ENCODE data around the gene ANKS1B.

ANKS1B gene

DNA sequence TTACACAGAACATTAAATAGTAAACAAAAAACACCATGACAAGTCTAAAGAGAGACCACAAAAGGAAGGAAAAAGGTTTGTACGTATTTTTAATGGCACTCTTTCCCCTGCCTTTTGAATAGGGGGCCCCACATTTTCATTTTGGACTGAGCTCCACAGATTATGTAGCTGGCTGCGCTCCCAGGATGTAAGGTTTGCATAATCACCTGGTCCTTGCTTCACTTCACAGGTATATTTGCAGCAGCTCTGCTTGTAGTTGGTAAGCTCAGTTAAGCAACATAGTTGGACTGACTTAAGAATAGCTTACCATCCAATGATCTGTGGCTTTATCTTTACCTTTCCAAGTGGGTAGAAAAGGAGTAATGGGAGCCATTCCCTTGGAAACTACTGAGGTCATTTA, 885.0 kb downstream of the ANKS1B start:
- no peak for DNase-seq

DNA sequence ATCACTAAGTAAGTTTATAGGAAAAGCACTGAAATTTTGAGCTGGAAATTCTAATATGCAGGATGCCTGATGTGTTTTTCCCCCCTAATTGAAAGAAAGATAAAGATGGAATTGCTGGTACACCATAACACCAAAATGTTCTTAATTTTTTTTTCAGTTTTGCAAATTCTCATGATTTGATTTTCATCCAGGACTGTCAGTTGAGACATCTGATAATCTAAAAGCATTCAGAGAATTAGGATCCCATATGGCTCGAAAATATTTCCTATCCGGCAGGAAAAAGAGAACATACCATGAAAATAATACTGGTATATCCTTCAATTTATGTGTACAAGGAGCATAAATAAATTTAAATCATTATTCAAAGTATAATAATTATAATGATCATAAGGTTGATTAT, 887.6 kb downstream of the ANKS1B start:
- no peak for DNase-seq

DNA sequence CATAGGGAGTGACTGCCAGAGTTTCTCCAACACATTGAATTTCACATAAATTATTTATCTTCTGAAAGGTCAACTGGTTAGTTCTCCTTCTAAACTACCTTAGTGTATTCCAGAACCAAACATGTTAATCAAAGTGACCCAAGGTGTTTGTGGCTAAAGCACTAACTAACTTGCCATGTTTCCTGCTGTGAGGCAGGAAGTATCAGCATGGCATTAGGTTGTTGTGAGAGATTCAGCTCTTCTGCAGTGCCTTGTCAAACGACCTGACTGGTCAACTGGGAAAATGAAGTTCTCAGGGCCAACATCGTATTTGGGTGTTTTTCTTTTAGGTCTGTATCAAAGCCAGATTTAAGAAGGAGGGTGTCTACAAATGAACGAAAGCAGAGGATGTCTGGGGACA, 891.6 kb downstream of the ANKS1B start:
- DNase-seq, result no peak

DNA sequence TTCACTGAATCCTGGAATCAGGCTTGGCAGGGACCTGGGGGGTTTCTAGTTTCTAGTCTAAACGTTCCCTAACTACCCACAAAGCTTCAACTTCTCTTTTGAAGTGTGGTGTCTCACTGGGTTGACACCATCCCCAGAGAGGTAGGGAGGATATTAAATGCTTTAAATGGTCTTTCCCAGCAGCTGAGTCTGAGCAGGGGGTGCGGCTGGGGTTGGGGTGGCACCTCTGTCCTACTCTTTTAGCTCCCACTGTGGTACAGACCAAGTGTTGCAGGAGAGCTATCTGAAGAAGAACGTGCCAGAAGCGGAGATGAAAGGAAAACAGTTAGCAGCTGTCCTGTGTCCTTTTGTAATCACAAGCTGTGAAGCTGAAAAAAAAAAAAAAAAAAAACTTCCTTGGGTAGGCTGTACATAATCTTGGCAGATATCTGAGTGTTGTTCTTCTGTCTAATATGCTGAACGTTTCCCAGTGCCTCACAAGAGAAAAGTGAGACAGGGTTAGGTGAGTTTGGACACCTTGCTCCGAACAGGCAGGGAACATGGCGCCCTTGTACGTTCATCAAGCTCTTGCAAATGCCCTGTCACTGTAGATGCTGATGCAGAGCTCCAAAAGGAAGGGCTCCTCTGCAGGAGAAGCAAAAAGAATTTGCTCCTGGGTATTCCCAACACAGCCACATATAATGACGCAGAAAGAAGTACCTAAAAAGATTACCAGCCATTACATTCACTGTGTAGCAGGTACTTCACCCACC, 892.5 kb downstream of the ANKS1B start:
- no peak for DNase-seq

DNA sequence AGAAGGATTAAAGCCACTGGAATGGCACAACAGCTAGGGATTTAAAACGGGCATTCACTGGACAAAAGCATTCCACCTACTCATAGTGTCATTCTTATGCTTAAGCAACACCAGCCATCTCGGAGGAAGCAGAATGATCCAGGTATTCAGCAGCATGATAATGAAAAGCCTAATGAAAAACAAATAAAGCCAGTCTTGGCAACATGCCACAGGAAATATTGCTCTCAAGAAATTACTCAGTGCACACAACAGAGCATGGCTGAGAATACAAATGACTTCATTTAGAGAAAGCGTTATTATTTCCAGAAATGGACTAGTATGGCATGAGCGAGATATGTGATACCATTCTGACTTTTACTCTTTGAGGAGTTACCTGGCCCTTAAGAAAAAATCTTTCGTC, 897.5 kb downstream of the ANKS1B start:
- DNase-seq, result no peak

DNA sequence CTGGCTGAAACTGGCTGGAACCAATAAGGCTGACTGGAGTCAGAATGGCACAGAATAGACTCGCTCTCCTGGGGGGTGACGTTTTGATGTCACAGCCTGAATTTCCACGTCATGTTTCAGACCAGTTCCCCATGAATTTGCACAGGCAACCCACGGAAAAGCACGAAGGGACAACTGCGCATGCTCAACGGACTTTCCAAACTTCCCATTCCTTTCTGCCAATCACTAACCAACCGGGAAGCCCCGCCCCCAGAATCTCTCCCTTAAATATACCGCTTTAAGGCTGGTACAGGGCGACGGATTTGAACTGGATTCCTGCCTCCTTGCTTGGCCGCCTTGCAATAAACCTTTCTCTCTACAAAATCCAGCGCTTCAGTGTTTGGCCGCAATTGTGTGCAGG, 904.9 kb downstream of the ANKS1B start:
- no peak for DNase-seq

DNA sequence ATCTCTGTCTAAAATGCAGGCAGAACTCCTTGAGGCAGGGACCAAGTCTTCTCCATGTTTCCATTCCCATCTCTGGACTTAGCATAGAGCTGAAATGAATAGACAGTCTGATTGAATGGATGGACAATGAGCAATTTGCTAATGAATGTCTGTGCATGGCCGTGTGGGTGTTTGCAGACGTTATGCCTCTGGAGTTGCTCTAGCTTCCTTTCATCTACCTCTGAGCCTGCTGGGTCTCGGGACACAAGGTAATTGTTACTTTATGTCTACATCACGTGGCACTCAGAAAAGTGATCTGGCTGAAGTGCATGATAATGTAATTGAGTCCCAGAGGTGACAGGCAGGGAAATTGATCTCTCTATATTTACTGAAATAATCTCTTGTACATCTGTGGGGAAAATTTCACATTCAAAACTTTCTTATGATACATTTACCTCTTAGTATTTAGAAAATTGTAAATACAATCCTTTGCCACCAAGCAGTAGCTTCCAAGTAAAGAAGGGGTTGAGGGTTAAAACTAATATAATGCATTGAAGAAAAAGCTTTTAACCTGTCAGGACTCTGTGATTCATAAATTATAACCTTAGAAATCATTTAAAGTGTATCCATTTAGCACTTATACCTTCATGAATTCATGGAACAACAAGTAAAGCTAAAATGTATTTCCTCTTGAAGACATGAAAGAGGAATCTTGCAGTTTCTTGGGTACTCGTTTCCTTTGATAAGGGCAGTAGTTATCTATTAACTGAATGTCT, 915.6 kb downstream of the ANKS1B start:
- DNase-seq, result no peak

DNA sequence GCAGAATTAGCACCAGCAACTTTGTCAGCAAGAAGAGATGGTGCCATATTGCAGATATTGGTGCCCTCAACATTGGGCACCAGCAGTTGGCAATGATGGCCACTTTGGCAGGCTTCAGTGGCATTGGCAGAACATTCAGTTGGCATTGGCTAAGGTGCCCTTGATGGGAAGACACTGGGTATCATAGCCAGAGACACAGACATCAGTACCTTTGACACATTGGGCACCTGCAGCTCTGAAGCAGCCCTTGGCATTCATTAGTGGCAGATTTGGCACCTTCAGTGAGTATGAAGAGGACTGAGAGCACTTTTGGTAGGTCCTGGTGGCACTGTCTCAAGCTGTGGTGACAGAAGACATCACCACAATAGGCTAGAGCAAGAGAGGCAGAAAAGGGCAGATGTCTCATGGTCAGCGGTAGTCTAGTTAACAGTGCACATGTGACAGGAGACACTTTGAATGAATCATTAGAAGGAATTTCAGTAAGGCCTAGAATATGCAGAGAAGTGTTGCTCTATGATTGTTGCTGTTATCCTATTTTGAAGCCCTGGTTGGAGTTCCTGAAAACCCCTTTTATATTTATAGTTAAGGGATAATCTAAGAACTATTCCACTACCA, 917.5 kb downstream of the ANKS1B start:
- no peak for DNase-seq

DNA sequence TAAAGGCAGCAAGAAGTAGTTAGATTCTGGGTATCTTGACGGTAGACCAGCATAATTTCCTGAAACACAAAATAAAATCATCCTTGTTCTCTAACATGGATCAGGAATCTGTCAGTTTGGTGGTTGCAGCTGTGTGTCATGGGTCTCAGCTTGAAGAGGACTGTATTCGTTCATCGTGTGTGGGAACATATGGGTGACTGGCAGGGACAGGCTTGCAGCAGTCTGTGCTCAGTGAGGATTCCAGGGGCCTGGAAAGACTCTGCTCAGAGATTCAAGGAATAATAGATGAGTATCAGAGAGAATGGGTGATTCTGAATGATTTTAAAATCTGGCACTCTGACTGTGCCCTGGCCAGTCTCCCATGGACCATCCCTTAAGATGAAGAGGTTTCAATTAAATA, 918.0 kb downstream of the ANKS1B start:
- no peak for DNase-seq

DNA sequence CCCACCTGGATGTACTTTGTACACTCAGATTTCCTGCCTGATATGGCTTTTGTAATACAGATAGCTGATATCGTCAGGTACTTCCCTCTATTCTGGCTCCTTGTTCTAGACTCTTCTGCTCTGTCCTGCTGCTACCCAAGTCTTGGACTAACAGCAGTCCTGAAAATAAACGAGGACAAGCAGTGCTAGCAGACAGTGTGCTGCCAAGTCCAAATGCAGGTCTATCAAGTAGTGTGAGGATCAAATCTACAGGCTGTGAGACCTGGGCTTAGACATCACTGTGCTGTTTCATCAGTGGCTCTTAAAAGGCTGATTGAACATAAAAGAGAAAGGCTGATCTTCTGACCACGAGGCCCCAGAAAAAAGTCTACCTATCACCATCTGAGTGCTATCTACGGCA, 921.6 kb downstream of the ANKS1B start:
- DNase-seq, result no peak

DNA sequence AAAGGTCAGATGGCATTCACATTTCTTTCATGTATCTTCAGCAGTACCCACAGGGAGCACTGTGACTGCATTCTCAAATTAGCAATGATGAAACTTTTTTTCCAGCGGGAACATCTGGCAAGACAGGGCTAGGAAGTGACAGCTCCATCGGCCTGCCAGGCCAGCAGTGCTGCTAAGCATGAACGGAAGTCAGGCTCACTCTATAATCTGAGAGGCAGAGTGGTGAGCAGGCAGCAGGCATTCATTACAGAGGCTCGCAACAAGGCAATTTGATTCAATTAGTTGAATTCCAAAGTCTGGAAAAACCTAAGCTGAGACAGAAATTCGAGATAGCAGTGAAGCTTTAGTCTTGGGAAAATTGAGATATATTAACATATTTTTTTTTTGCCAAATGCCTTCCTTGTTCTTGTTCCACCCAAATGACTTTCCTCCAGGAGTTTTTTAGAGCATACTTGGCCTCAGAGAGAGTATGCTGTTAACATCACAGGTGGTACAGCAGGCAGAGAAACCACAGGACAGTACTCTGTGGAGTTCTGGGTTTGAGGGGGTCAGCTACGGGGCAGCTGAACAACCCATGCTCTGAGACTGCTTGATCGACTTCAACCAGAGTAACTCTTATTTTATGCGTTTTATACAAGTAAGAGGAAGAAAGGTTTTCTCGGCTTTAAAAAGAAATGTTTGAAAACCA, 924.8 kb downstream of the ANKS1B start:
- DNase-seq, result no peak

DNA sequence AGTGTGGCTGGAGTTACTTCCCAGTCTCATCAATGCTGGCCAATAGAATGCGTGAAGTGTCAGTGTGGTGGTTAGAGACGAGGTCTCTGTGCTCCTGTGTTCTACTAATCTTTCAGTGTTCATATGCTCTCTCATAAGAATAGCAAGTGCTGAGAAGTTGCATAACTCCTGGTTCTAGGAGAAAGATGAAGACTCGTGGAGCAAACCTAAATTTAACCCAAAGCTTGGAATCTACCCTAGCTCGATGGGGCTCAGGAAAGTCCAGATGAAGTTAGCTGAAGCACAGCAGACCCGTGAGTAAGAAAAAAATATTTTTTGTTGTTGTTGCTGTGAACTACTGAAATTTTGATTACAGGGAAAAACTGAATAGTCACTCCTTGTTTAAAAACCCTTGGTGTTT, 927.1 kb downstream of the ANKS1B start:
- no peak for DNase-seq

DNA sequence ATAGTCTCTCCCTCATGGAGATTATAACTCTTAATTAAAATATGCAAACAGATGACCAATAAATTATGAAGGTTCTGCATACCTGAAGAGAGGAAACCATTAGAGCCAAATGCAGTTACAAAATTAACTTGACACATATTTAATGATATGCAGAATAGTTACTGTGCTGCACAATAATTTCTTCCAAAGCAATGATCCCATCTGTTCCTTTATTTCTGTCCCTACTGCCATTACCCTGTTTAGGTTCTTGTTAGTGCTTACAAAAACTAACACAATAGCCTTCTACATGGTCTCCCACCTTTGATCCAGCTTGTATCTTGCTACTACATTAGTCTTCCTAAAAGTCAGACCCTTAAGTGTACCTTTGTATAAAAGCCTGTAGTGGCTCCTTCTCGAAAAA, 928.5 kb downstream of the ANKS1B start:
- no peak for DNase-seq

DNA sequence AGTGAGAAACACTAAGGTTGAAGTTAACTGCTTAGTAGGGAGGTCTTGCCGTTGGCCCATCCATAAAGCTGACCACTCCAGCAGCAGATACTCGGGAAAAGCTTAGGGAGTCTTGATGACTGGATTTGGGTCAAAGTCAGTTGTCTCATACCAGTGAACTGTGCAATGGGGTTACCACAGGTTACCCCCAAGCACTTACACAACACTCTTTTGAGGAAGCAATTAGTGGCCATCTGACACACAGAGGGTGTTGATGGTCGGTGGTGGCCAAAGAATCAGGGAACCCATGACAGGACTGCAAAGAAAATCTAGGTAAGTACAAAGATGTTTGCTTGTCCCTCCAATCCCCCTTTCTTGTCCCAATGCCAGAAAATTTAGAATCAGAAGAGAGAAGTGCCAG, 929.4 kb downstream of the ANKS1B start:
- DNase-seq, result no peak

DNA sequence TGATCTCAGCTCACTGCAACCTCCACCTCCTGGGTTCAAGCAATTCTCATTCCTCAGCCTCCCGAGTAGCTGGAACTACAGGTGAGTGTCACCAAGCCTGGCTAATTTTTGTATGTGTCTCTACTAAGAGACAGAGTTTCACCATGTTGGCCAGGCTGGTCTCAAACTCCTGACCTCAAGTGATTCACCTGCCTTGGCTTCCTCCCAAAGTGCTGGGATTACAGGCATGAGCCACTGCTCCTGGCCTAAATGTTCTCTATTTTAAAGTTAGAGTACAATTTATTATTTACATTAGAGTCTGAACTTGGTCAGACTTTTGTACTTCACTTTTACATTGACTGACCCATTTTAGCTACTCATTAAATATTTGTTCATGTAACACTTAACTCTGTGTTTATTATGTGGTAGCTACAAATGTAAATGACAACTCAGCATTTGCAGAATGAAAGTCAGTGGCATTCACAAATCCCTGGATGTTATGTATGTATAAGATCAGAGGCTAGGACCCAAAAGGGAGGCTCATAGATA, 930.1 kb downstream of the ANKS1B start:
- DNase-seq, result no peak

DNA sequence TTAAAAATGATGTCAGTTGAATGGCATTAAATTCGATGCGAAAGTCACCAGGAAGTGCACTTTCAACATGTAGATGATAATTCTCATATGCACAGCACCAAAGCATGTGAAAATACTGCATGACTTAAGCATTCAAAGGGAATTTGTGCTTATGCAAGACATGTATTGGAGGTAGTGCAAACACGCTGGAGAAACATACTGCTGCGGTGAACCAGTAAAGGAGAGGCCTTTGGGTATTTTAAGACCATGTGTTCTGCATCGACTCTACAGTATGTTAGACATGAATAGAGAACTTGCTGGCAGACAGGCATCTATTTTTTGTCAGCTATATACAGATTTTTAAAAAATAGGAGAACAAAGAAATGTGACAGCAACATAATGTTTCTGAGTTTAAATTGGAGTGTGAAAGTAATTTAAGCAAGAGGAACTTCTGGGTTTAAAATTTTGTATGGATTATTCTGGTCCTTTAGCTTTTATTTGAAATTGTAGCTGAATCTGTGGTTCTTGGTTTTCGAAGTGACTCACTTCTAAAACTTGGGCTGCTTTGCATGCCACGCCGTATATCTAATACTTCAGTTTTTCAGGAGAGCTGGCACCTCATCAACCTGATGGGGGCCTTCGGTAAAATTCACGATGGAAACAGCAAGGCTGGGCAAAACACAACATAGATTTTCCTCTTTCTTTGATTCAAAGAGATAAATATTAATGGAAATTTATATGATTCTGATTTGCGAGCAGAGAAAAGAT, 930.9 kb downstream of the ANKS1B start:
- no peak for DNase-seq

DNA sequence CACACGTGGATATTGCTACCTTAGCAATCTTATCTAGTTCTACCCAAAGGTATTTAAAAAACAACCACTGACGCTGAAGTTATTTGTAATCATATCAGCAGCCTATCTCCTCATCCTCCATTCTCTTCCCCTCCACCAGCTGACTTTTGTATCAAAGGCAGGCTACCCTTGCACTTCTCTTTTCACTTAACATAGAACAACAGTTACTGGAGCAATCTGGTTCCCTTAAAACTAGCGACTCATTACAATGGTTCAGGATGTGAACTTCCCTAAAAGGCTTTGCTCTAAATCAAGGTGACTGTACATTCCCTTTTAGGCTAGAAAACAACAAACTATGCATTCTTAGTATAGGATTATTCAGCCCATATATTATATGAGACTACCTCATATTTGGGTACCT, 935.0 kb downstream of the ANKS1B start:
- DNase-seq, result no peak

DNA sequence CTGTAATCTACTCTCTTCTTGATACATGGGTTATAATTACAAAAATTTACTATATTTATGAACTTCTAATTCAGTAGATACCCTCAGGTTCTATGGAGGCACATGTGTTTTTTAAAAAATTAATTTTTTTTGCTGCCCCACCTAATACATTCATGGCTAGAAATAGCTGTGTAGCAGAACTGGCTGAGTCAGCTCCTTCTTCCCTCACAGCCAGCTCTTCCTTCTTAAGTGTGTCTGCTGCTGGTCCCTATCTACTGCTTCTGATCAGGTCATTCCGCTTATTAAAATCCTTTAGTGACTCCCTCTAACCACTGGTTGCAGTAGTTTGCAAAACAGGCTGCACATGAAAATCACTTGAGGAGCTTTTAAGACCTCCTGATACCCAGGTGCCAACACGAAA, 939.6 kb downstream of the ANKS1B start:
- no peak for DNase-seq

DNA sequence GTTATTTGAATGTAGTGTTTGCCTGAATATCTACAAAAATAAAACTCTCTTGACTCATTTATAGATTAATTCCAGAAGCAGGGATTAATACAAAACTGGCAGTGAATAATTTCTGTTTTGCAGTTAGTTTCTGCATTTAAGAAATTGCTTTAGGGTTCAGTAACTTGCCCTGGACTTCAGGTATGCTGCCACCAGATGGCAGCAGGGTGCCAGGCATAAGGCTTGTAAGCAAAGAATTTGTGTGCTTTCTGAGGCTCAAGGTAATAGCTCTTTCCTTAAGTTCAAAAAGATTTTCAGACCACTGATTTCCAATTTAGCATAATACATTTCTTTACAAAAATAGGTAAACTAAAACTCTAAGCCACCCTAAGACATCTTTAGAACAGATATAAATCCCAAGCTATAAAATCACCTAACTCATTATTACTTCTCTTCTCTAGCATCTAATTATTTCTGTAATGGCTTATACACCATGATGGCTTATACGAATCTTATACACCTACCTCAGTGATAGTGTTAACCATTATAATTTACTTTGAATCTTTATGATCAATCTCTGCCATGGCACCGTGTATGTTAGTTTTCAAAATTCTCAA, 941.3 kb downstream of the ANKS1B start:
- peak; percentile 57 for DNase-seq

DNA sequence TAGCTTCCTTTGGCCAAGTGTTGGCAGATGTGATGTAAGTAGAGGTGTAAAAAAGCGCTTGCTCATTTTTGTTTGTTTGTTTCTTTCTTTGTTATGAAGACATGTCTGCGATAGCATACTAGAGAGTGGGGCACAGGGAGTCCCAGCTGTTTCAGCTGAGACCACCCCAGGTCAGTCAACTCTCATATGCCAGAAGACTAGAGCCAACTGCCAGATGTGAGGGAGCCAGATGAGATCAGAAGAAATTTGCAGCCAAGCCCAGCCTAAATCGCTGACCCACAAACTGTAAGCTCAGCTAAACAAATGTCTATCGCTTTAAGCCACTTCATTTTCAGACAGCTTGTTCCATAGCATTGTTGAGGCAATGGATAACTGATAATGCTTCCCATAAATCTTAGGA, 942.5 kb downstream of the ANKS1B start:
- DNase-seq, result no peak

DNA sequence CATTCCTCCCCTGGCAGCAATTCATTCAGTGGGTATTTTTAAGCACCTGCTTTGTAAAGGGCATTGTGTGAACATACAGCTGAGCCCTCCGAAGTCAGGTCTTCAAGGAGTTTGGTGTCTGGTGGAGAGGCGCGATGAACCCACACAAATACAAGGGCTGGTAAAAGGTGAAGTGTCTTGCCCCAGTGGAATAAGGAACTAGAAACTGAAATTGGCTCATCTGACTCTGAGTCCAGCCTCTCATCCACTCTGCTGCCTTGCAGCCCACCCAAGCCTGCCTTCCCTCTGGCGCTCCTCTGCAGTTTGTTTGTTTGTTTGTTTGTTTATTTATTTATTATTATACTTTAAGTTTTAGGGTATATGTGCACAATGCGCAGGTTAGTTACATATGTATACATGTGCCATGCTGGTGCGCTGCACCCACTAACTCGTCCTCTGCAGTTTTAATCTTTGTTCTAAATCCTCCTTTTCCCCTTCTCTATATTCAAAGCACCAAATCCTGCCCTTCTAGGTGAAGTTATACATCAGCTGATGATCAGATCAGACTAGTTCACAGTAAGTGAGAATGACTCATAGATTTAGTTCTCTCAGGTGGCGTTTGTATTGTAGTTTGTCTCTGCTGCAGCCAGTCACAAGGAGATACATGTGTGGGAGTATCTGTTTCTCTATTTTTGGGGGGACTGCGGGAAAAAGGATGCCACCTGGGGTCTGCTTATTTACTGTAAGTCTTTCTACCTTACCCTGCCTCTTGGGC, 945.2 kb downstream of the ANKS1B start:
- DNase-seq, result no peak
